ENCODE results near the gene MYOM3.
A peak's percentile ranks its signal among the peaks of the same experiment; 100 is the strongest.

MYOM3 gene

GRCh38 chr1:24111996-24112779, at the start of gene MYOM3:
Gene MYOM3, minus strand, starts transcription at chr1:24112135. Its CDS starts 3,499 bp downstream, at chr1:24108636.
- peak; percentile 22 to 42 for DNase-seq

- no peak for DNase-seq
Measured at GRCh38 chr1:24161270-24161669, 49.3 kb upstream of the MYOM3 start.

GRCh38 chr1:24159366-24159765, 47.4 kb upstream of the MYOM3 start:
- no peak for DNase-seq

GRCh38 chr1:24157918-24158481, 46.1 kb upstream of the MYOM3 start:
- no peak for DNase-seq

- DNase-seq = no peak
Measured at GRCh38 chr1:24156542-24157260, 44.8 kb upstream of the MYOM3 start.

GRCh38 chr1:24155011-24155782, 43.3 kb upstream of the MYOM3 start:
- peak; percentile 22 to 57 for DNase-seq

GRCh38 chr1:24154215-24154614, 42.3 kb upstream of the MYOM3 start:
- peak; percentile 12 to 25 for DNase-seq

- no peak for DNase-seq
Measured at GRCh38 chr1:24152631-24153494, 40.9 kb upstream of the MYOM3 start.

GRCh38 chr1:24151175-24151533, 39.2 kb upstream of the MYOM3 start:
- DNase-seq = no peak

- peak; percentile 59 to 83 for DNase-seq
Measured at GRCh38 chr1:24150234-24151174, 38.6 kb upstream of the MYOM3 start.

- no peak for DNase-seq
Measured at GRCh38 chr1:24149866-24150233, 37.9 kb upstream of the MYOM3 start.

- no peak for DNase-seq
Measured at GRCh38 chr1:24147816-24148215, 35.9 kb upstream of the MYOM3 start.

- DNase-seq = no peak
Measured at GRCh38 chr1:24147194-24147593, 35.3 kb upstream of the MYOM3 start.

- no peak for DNase-seq
Measured at GRCh38 chr1:24142546-24143534, 30.9 kb upstream of the MYOM3 start, which contains the start of gene IL22RA1. Gene IL22RA1, minus strand, starts transcription at chr1:24143140. Its CDS starts 58 bp downstream, at chr1:24143082.

- DNase-seq = no peak
Measured at GRCh38 chr1:24141311-24141997, 29.5 kb upstream of the MYOM3 start.

- DNase-seq = no peak
Measured at GRCh38 chr1:24140741-24141181, 28.8 kb upstream of the MYOM3 start.

GRCh38 chr1:24139841-24140425, 28.0 kb upstream of the MYOM3 start:
- DNase-seq = no peak

- no peak for DNase-seq
Measured at GRCh38 chr1:24139222-24139489, 27.2 kb upstream of the MYOM3 start.

All from NCI-H187 (cell line).